HFFc6 (cell line): ENCODE measurements around the gene CCDC92. TPM values are rescaled to one million over a fixed set of nuclear protein-coding genes. Genes with fewer than 3 reads are reported as not detected.

Source experiments
- DNase-seq: peaks from one replicate; pipeline ENCODE4 v3.0.0-alpha.2; 2018
- H3K27ac Mint-ChIP-seq: 2 replicates; pipeline ENCODE4 v1.8.0; 2020; ENCODE audit warnings: mild to moderate bottlenecking, mixed read lengths
- H3K27me3 Mint-ChIP-seq: 2 replicates; pipeline ENCODE4 v1.8.0; 2021; ENCODE audit warnings: mild to moderate bottlenecking, moderate library complexity, mixed read lengths; ENCODE audit not compliant: insufficient read depth
- H3K36me3 Mint-ChIP-seq: 2 replicates; pipeline ENCODE4 v1.8.0; 2021; ENCODE audit warnings: low read depth, mixed read lengths
- H3K4me1 Mint-ChIP-seq: 2 replicates; pipeline ENCODE4 v1.8.0; 2020; ENCODE audit warnings: low read depth, mixed read lengths
- H3K4me3 Mint-ChIP-seq: 2 replicates; pipeline ENCODE4 v1.8.0; 2020; ENCODE audit warnings: mild to moderate bottlenecking, moderate library complexity, mixed read lengths
- H3K9me3 Mint-ChIP-seq: 2 replicates; pipeline ENCODE4 v1.8.0; 2020; ENCODE audit warnings: mild to moderate bottlenecking, mixed read lengths
- total RNA-seq, 6 experiments: library from RNA; stranded (reverse); fragmentation: NEBNext Ultra II Directional; extraction: Animal tissue kit (Norgen Biotek cat#: 25700); gene quantifications; 2 replicates in 1 of 6; 3 replicates in 5 of 6; pipeline ENCODE4 v1.2.3, GENCODE V29; 2021
- TF ChIP-seq, protein P1 (sequence below): fragments of 200-600 bp; sonication (generic); IDR thresholded peaks from 2 replicates; pipeline ENCODE4 v1.5.0; 2021; ENCODE audit warnings: antibody characterized with exemption, mild to moderate bottlenecking

Gene CCDC92
- total RNA-seq, 6 experiments from 2014 or later, result 48.3 to 55.1 (median 51.6) TPM

DNA sequence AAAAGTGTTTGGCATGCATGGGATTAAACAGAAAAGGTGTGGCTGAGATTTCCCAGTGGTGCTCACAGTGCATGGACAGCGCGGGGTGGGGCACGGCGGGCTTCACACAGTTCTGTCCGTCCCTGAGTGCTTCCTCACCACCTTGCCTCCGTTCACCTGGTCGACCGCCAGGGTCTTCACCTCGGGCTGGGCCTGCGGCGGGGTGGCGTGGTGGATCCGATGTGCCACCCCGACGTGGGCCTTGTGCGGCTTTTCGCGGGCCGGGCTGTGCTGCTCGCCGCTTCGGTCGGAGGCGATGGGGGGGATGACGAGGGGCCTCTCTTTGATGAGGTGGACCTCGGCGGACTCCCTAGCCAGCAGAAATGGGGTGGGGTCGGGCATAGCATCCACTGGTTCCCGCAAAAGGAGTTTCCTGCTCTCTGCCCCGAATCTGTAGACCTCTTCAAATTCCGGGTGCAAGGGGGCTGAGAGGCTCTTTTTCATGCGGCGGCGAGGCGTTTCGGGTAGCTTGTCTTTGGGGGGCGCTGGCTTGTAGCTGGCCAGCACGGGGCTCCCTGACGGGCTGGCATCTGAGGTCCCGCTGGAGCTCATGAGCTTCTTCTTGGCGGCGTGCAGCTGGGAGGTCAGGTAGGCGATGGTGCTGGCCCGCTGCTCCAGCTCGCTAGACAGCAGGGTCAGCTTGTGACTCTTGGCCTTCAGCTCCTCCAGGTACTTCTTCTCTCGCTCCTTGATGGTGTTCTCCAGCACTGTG, 35.5 kb downstream of the CCDC92 start:
- Mint-ChIP-seq H3K36me3 (peaks cover 35% of the 10 kb centered on the region), H3K9me3 (peaks cover 5% of the 10 kb centered on the region; the same call in 1 of the 2 replicates), H3K4me3 (no peak overlapping the region), H3K27ac (no peak overlapping the region), H3K4me1 (peaks cover 22% of the 10 kb centered on the region), H3K27me3 (peaks cover 6% of the 10 kb centered on the region)
- TF ChIP-seq, protein P1, sequence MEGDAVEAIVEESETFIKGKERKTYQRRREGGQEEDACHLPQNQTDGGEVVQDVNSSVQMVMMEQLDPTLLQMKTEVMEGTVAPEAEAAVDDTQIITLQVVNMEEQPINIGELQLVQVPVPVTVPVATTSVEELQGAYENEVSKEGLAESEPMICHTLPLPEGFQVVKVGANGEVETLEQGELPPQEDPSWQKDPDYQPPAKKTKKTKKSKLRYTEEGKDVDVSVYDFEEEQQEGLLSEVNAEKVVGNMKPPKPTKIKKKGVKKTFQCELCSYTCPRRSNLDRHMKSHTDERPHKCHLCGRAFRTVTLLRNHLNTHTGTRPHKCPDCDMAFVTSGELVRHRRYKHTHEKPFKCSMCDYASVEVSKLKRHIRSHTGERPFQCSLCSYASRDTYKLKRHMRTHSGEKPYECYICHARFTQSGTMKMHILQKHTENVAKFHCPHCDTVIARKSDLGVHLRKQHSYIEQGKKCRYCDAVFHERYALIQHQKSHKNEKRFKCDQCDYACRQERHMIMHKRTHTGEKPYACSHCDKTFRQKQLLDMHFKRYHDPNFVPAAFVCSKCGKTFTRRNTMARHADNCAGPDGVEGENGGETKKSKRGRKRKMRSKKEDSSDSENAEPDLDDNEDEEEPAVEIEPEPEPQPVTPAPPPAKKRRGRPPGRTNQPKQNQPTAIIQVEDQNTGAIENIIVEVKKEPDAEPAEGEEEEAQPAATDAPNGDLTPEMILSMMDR, result no peak
- DNase-seq, result no peak

GRCh38 chr12:123936471-123936870, 36.2 kb downstream of the CCDC92 start:
- DNase-seq, result no peak
- TF ChIP-seq, protein P1, result no peak
- H3K27ac Mint-ChIP-seq, result no peak overlapping the region
- H3K9me3 Mint-ChIP-seq, result no peaks in the 10 kb centered on the region
- peaks cover 6% of the 10 kb centered on the region for H3K27me3 Mint-ChIP-seq
- H3K4me3 Mint-ChIP-seq, result no peak overlapping the region
- H3K36me3 Mint-ChIP-seq, result peaks cover 29% of the 10 kb centered on the region
- H3K4me1 Mint-ChIP-seq, result peaks cover 16% of the 10 kb centered on the region

DNA sequence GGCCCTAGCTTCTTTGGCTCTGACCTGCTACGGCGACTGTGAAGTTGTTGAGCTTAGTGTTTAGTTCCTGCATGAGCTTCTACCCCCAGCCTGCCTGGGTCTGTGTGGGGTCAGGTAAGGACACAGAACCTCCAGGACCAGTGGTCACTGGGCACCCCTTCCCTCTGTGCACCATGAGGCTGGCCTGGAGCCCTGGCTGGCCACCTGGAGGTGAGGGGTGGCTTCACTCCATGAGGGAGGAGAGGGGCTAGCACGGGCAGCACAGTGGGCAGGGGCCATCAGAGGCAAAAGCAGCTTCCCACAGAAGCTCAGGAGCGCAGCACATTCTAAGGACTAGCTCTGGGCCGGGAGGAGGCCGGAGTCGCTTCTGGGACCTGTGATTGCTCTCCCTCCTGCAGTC, 36.7 kb downstream of the CCDC92 start:
- no peak overlapping the region for H3K27ac Mint-ChIP-seq
- DNase-seq, result no peak
- H3K9me3 Mint-ChIP-seq, result no peaks in the 10 kb centered on the region
- H3K27me3 Mint-ChIP-seq, result peaks cover 6% of the 10 kb centered on the region
- H3K36me3 Mint-ChIP-seq, result peaks cover 26% of the 10 kb centered on the region
- TF ChIP-seq, protein P1, result no peak
- H3K4me3 Mint-ChIP-seq, result no peak overlapping the region
- peaks cover 16% of the 10 kb centered on the region for H3K4me1 Mint-ChIP-seq

DNA sequence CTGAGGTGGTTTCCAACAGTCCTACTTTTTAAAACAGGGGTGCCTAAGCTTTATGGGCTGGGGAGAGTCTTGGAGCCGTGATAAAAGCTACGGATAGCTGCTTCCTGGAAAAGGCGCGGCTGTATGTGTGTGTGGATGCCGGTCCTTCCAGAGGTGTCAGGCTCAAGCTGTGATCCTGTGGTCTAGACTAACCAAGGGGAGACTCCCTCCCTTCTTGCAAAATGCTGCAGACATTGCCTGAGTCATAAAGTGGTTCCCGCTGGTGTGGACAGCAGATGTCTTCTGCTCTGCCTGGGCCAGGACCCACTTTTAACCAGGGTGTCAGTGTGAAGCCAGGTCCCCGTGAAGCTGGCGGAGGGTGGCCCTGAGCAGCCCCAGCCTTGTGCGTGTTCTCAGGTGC, 37.8 kb downstream of the CCDC92 start:
- Mint-ChIP-seq H3K9me3 (no peaks in the 10 kb centered on the region), H3K27me3 (peaks cover 6% of the 10 kb centered on the region), H3K36me3 (peaks cover 20% of the 10 kb centered on the region), H3K4me1 (peaks cover 16% of the 10 kb centered on the region), H3K27ac (no peak overlapping the region), H3K4me3 (no peak overlapping the region)
- DNase-seq, result peak; percentile 36
- TF ChIP-seq, protein P1, result no peak

DNA sequence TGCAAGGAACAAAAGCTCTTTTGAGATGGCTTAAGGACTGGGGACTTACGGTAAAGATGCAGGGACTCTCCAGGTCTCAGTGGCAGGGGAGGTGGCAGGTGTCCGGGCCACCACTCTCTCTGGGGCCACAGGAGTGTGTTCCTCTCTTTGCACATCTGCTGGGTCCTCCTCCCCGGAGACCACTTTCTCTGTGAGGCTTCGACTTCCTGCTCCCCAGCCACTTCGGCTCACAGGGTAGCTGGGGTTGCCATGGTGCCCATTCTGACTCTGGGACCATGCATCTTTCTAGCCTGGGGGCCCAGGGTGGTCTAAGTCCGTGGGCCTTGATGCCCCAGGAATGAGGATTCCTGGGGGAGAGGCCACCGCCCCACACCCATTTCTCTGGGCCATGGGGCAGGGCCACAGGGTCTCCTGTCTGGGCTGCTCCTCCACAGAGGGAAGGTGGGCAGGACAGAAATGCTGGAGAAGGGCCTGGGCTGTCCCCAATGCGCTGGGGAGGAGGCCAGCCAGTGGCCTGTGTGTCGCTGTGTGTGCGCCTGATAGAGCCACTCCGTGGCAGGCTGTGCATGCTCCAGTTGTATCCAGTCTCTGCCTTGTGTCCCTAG, 38.5 kb downstream of the CCDC92 start:
- Mint-ChIP-seq H3K9me3 (no peaks in the 10 kb centered on the region), H3K4me1 (peaks cover 15% of the 10 kb centered on the region), H3K4me3 (no peak overlapping the region), H3K36me3 (peaks cover 20% of the 10 kb centered on the region), H3K27me3 (peaks cover 9% of the 10 kb centered on the region), H3K27ac (no peak overlapping the region)
- no peak for DNase-seq
- TF ChIP-seq, protein P1, result no peak
